HepG2 (cell line): ENCODE measurements around the gene ZNF277. TPM values are rescaled to one million over a fixed set of nuclear protein-coding genes. Genes with fewer than 3 reads are reported as not detected.

Source experiments
- ATAC-seq: fragments of 200-7000 bp; cut with Tn5 transposase; 3 replicates; pipeline ENCODE4 v1.9.1; 2020; ENCODE audit warnings: mild to moderate bottlenecking, moderate library complexity
- BruUV-seq: library from RNA; stranded (reverse); fragments of 400-500 nt; replicated peaks from 2 replicates; lab custom pipeline; 2021; lab: Mats Ljungman, UMichigan
- CTCF ChIA-PET: fragments of 300-600 bp; formaldehyde crosslinking; extraction: SDS; loops from one replicate; lab custom pipeline; 2021; ENCODE audit warnings: low total read pairs, inconsistent platforms, low intra/inter-chr PET ratio; lab: Yijun Ruan, JAX
- POLR2A ChIA-PET: fragments of 350-600 bp; sonication (Branson Sonifier 250); formaldehyde crosslinking; loops from one replicate; lab custom pipeline; 2020; ENCODE audit warnings: antibody characterized with exemption, inconsistent platforms; lab: Yijun Ruan, JAX
- DNase-seq: peaks from one replicate; pipeline ENCODE4 v3.0.0-alpha.2; 2015; ENCODE audit warnings: low spot score
- FAIRE-seq: peaks from 3 replicates; lab custom pipeline; 2011; peaks lifted over from hg19 to GRCh38; lab: Jason Lieb, UNC
- H2AFZ ChIP-seq: one replicate; pipeline ENCODE4 v1.6.1; 2011; ENCODE audit warnings: low read length, inconsistent platforms
- H3K27ac ChIP-seq: fragments of 300-600 bp; 3 replicates; pipeline ENCODE4 v1.8.0; 2011; ENCODE audit warnings: mixed run types, mild to moderate bottlenecking, mixed read lengths, low read length, inconsistent platforms; ENCODE audit not compliant: insufficient read depth; ENCODE audit errors: extremely low read length
- H3K27me3 ChIP-seq, 2 experiments: fragments of 200-600 bp in 1 of 2; 2 replicates in 1 of 2; 3 replicates in 1 of 2; pipeline versions ENCODE4 v1.6.0 to v1.8.0; 2011; ENCODE audit warnings: low read length in 2 of 2, mild to moderate bottlenecking in 2 of 2, moderate library complexity in 2 of 2, inconsistent platforms in 1 of 2; ENCODE audit not compliant: insufficient read depth in 2 of 2, control insufficient read depth in 1 of 2
- H3K36me3 ChIP-seq, 2 experiments: fragments of 200-600 bp in 1 of 2; replicated peaks in 1 of 2; 2 replicates in 1 of 2; 3 replicates in 1 of 2; pipeline versions ENCODE4 v1.5.1 to v1.8.0; 2011; ENCODE audit warnings: low read length in 2 of 2, inconsistent platforms in 1 of 2; ENCODE audit not compliant: insufficient read depth in 2 of 2, control insufficient read depth in 1 of 2
- H3K4me1 ChIP-seq: 2 replicates; pipeline ENCODE4 v1.5.1; 2012; ENCODE audit warnings: low read length, inconsistent platforms; ENCODE audit not compliant: insufficient read depth
- H3K4me2 ChIP-seq: 2 replicates; pipeline ENCODE4 v1.6.0; 2011; ENCODE audit warnings: low read depth, low read length, inconsistent platforms
- H3K4me3 ChIP-seq, 3 experiments: fragments of 200-600 bp in 1 of 3; sonication (generic), shearing (Covaris generic) in 1 of 3; replicated peaks in 1 of 3; 2 replicates each; pipeline ENCODE4 v1.5.1; 2011 to 2016; ENCODE audit warnings: low read length in 3 of 3, inconsistent platforms in 2 of 3, low read depth in 2 of 3, mild to moderate bottlenecking in 2 of 3, control low read depth in 1 of 3, mixed read lengths in 1 of 3; ENCODE audit not compliant: insufficient read depth in 1 of 3
- H3K79me2 ChIP-seq: one replicate; pipeline ENCODE4 v1.6.1; 2011; ENCODE audit warnings: low read length, inconsistent platforms; ENCODE audit not compliant: insufficient read depth
- H3K9ac ChIP-seq: 2 replicates; pipeline ENCODE4 v1.6.0; 2011; ENCODE audit warnings: mild to moderate bottlenecking, low read depth, low read length, inconsistent platforms; ENCODE audit not compliant: insufficient read depth
- H3K9me3 ChIP-seq: 2 replicates; pipeline ENCODE4 v1.5.1; 2012; ENCODE audit warnings: mild to moderate bottlenecking, low read length
- H4K20me1 ChIP-seq: 2 replicates; pipeline ENCODE4 v1.6.0; 2011; ENCODE audit warnings: inconsistent platforms, mild to moderate bottlenecking, low read length, moderate library complexity; ENCODE audit not compliant: insufficient read depth
- HMGXB3 ChIP-seq: sonication (generic); formaldehyde crosslinking; IDR thresholded peaks from 2 replicates; pipeline ENCODE4 v1.4.0; 2020; ENCODE audit warnings: missing genetic modification reagents, borderline replicate concordance
- SP5 ChIP-seq: IDR thresholded peaks from 2 replicates; pipeline ENCODE4 v1.6.1; 2016; ENCODE audit warnings: low read depth, borderline replicate concordance
- ZNF441 ChIP-seq: sonication (generic); formaldehyde crosslinking; IDR thresholded peaks from 2 replicates; pipeline ENCODE4 v1.7.0; 2021; ENCODE audit warnings: missing genetic modification reagents, borderline replicate concordance
- WGBS: methylation state at CpG from one replicate; pipeline ENCODE4 v1.1.6; 2017; ENCODE audit warnings: low lambda C conversion rate; 5-methylcytosine and 5-hydroxymethylcytosine counted together
- in situ Hi-C: cut with HindIII; loops from 2 replicates; pipeline ENCODE4 v1.10.0; 2017; ENCODE audit warnings: low pct_unique_long_range_greater_than_20kb; ENCODE audit not compliant: extremely low pct_ligation_motif_present
- intact Hi-C: fragments of 100-400 bp; cut with micrococcal nuclease; formaldehyde crosslinking; loops from one replicate; pipeline ENCODE4 v1.10.0; 2022; ENCODE audit not compliant: unreplicated experiment
- polyA plus RNA-seq, 8 experiments: library from polyadenylated mRNA; depleted of rRNA in 3 of 8; stranded (reverse) in 7 of 8; unstranded in 1 of 8; fragments of >200 nt; fragmentation: Illumina TruSeq in 4 of 8; extraction: Trizol in 4 of 8; gene quantifications; 2 replicates each; pipeline versions ENCODE4 v1.2.1 to v1.2.3, GENCODE V29; 2011 to 2016; ENCODE audit warnings: low read depth in 4 of 8, missing spikeins in 1 of 8, mixed read lengths in 1 of 8; ENCODE audit not compliant: insufficient read depth in 1 of 8
- total RNA-seq, 5 experiments: library from RNA; depleted of rRNA; stranded (reverse); fragments of >200 nt; fragmentation: Illumina TruSeq; extraction: Trizol; gene quantifications; 2 replicates each; pipeline ENCODE4 v1.2.3, GENCODE V29; 2016; ENCODE audit warnings: low read depth in 1 of 5

Gene ZNF277
- total and polyA plus RNA-seq, 2 of the 13 experiments (the other 11 are each of a cell fraction or from before 2014, with no cell fraction given), result 29.1 to 30.1 TPM

- intact Hi-C loops, result no loop called here
- TF ChIP-seq ZNF441 (CRISPR knock-in tag) (no peak), SP5 (no peak), HMGXB3 (CRISPR knock-in tag) (no peak)
- Histone ChIP-seq H3K4me1 (peaks cover 39% of the 10 kb centered on the region), H3K36me3 (no peaks in the 10 kb centered on the region), H3K9me3 (no peaks in the 10 kb centered on the region), H4K20me1 (peaks cover 14% of the 10 kb centered on the region), H3K4me2 (no peak overlapping the region), H3K27ac (no peak overlapping the region), H3K9ac (no peak overlapping the region), H3K79me2 (peaks cover 77% of the 10 kb centered on the region), H2AFZ (no peak overlapping the region), H3K27me3 (no peaks in the 10 kb centered on the region), H3K4me3 (no peak overlapping the region)
- ATAC-seq, result no peak
- BruUV-seq, result no TSS peak
- no peak for FAIRE-seq
- in situ Hi-C loops, result no loop called here
- CTCF ChIA-PET, result no interaction called here
- POLR2A ChIA-PET, result interaction anchor here (1.0 kb wide), 1 partner anchor 9 kb away, joined by 3 read pairs; no protein-coding TSS in a partner anchor
- 89% methylated on average over 4 of the region's 4 CpGs for WGBS
- no peak for DNase-seq
Observed at GRCh38 chr7:112185005-112185834, 21.3 kb upstream of the ZNF277 start.
